Right lobe of liver (tissue), 6 donors: ENCODE measurements around the gene ELAC1. TPM values are rescaled to one million over a fixed set of nuclear protein-coding genes. Genes with fewer than 3 reads are reported as not detected.
"Not testable (repeated sequence)": the region's sequence is repeated elsewhere in the genome, so short reads cannot be mapped to it uniquely, and the experiment has no call there.

ENCODE experiments used
- ATAC-seq, 4 donors: fragments of 200-7000 bp; cut with Tn5 transposase; one replicate each; pipeline ENCODE4 v1.9.1; 2020; ENCODE audit warnings: mild to moderate bottlenecking in 4 of 4, moderate library complexity in 4 of 4
- DNase-seq, 3 donors: peaks; one replicate each; pipeline ENCODE4 v3.0.0-alpha.2; 2020
- H3K27ac ChIP-seq, 3 donors: fragments of 200-600 bp; one replicate each; pipeline ENCODE4 v1.8.0; 2022
- H3K27me3 ChIP-seq, 2 donors: fragments of 200-600 bp; one replicate each; pipeline ENCODE4 v1.8.0; 2022
- H3K36me3 ChIP-seq, 4 donors: fragments of 200-600 bp; sonication (generic) in 1 of 4; one replicate each; pipeline versions ENCODE4 v1.5.1 to v1.8.0; 2017 to 2022; ENCODE audit warnings: control low read depth in 1 of 4
- H3K4me1 ChIP-seq, 4 donors: fragments of 200-600 bp; sonication (generic) in 1 of 4; one replicate each; pipeline versions ENCODE4 v1.5.1 to v1.8.0; 2017 to 2022; ENCODE audit warnings: control low read depth in 1 of 4
- H3K4me3 ChIP-seq, 3 donors: fragments of 200-600 bp; one replicate each; pipeline ENCODE4 v1.8.0; 2022
- H3K9me3 ChIP-seq, 4 donors: fragments of 200-600 bp; sonication (generic) in 1 of 4; one replicate each; pipeline versions ENCODE4 v1.5.1 to v1.8.0; 2017 to 2022; ENCODE audit warnings: control low read depth in 1 of 4
- CTCF ChIP-seq, 4 donors: fragments of 200-600 bp in 3 of 4; fragments of 450-650 bp in 1 of 4; IDR thresholded peaks; one replicate each; pipeline versions ENCODE4 v1.5.1 to v1.8.0; 2016 to 2022; ENCODE audit warnings: antibody characterized with exemption in 4 of 4, mild to moderate bottlenecking in 2 of 4
- POLR2A ChIP-seq: fragments of 450-650 bp; IDR thresholded peaks from one replicate; pipeline ENCODE4 v1.6.1; 2017; ENCODE audit warnings: antibody characterized with exemption, mild to moderate bottlenecking
- WGBS: methylation state at CpG from one replicate; pipeline ENCODE4 v1.1.6; 2018; ENCODE audit warnings: low coverage, low lambda C conversion rate; ENCODE audit not compliant: insufficient coverage; ENCODE audit errors: missing lambda C conversion rate; 5-methylcytosine and 5-hydroxymethylcytosine counted together
- intact Hi-C, 2 donors: fragments of 100-400 bp; cut with DNase I; formaldehyde crosslinking; loops; one replicate each; pipeline versions ENCODE4 v1.11.2 to v1.14.1; 2022
- total RNA-seq, 6 experiments: library from RNA; depleted of rRNA in 2 of 6; stranded (reverse); fragments of >200 nt in 2 of 6; fragmentation: NEBNext Ultra II Directional in 3 of 6; extraction: Animal tissue kit (Norgen Biotek cat#: 25700) in 3 of 6; gene quantifications; one replicate each; pipeline versions ENCODE4 v1.1.0 to v1.2.4, GENCODE V29; 2016 to 2023
- donor health status: DM: no; HTN: yes; CAD: no.
- donor health status: DM: no; HTN: no; CAD: no.
- donor health status: DM: no; HTN: no; CAD: no.
- donor health status: DM: no; HTN: yes; CAD: no.
- donor health status: DM: no; HTN: yes; CAD: no.

ELAC1 gene
- total RNA-seq, 6 experiments from 2014 or later, result 3.5 to 7.2 (median 4.4) TPM

- H3K36me3 ChIP-seq, result no peaks in the 10 kb centered on the region
- 69% methylated on average over 2 of the region's 2 CpGs for WGBS
- ATAC-seq (no peak), DNase-seq (no peak)
- H3K4me3 ChIP-seq, result no peak overlapping the region
- TF ChIP-seq CTCF (IDR thresholded peaks at IDR 0.05) (no peak), POLR2A (no peak)
- intact Hi-C loops, result no loop called here
- no peaks in the 10 kb centered on the region for H3K4me1 ChIP-seq
- H3K27ac ChIP-seq, result no peak overlapping the region
- H3K9me3 ChIP-seq, result no peaks in the 10 kb centered on the region
- H3K27me3 ChIP-seq, result no peaks in the 10 kb centered on the region
Observed at GRCh38 chr18:50994031-50994430, 26.2 kb downstream of the ELAC1 start.

GRCh38 chr18:51003174-51003573 is 35.3 kb downstream of the ELAC1 start:
- H3K4me1 ChIP-seq, H3K27ac ChIP-seq, ATAC-seq, H3K36me3 ChIP-seq, H3K9me3 ChIP-seq, H3K4me3 ChIP-seq, DNase-seq, intact Hi-C loops, H3K27me3 ChIP-seq: not testable (repeated sequence)
- WGBS, result 94% methylated on average over 2 of the region's 2 CpGs

- Histone ChIP-seq H3K4me1 (no peaks in the 10 kb centered on the region), H3K9me3 (no peaks in the 10 kb centered on the region), H3K27ac (no peak overlapping the region), H3K36me3 (no peaks in the 10 kb centered on the region), H3K4me3 (no peak overlapping the region), H3K27me3 (no peaks in the 10 kb centered on the region)
- intact Hi-C loops, result no loop called here
- no peak for ATAC-seq
- TF ChIP-seq POLR2A, result no peak
- no peak for TF ChIP-seq CTCF (IDR thresholded peaks at IDR 0.05)
- 86% methylated on average over 4 of the region's 5 CpGs for WGBS
- no peak for DNase-seq
Observed at GRCh38 chr18:51006061-51006818, 38.4 kb downstream of the ELAC1 start.

GRCh38 chr18:51006948-51007789 is 39.3 kb downstream of the ELAC1 start:
- Histone ChIP-seq H3K36me3 (no peaks in the 10 kb centered on the region), H3K4me1 (no peaks in the 10 kb centered on the region), H3K4me3 (no peak overlapping the region), H3K27me3 (no peaks in the 10 kb centered on the region), H3K9me3 (no peaks in the 10 kb centered on the region), H3K27ac (no peak overlapping the region)
- ATAC-seq (no peak), DNase-seq (no peak)
- intact Hi-C loops, result no loop called here
- 71% methylated on average over 5 of the region's 13 CpGs for WGBS
- TF ChIP-seq CTCF (IDR thresholded peaks at IDR 0.05) (no peak), POLR2A (no peak)

GRCh38 chr18:51007790-51008139 is 39.9 kb downstream of the ELAC1 start:
- intact Hi-C loops, result no loop called here
- H3K27me3 ChIP-seq, result no peaks in the 10 kb centered on the region
- H3K27ac ChIP-seq, result no peak overlapping the region
- no CpG with 5 or more reads among the region's 1 CpG for WGBS
- no peaks in the 10 kb centered on the region for H3K9me3 ChIP-seq
- DNase-seq (no peak), ATAC-seq (no peak)
- no peaks in the 10 kb centered on the region for H3K4me1 ChIP-seq
- no peak overlapping the region for H3K4me3 ChIP-seq
- no peaks in the 10 kb centered on the region for H3K36me3 ChIP-seq
- no peak for TF ChIP-seq POLR2A
- no peak for TF ChIP-seq CTCF (IDR thresholded peaks at IDR 0.05)
